Activated T-helper 1 cell treated with anti-CD3 and anti-CD28 coated beads, Interleukin-12 subunit alpha, Interleukin-12 subunit beta, Interleukin-2, Interleukin-4 antibody, amounts not matched to agents 30 ng/mL and 10 ng/mL and 1 ng/mL, durations not matched to agents 14 hours and 24 hours and 36 hours (primary cell): ENCODE measurements around the gene PPP1R1C. TPM values are rescaled to one million over a fixed set of nuclear protein-coding genes. Genes with fewer than 3 reads are reported as not detected.
"Not testable (repeated sequence)": the region's sequence is repeated elsewhere in the genome, so short reads cannot be mapped to it uniquely, and the experiment has no call there.

Source experiments
- DNase-seq: peaks from one replicate; pipeline ENCODE4 v3.0.0; 2021; ENCODE audit warnings: low spot score
- H3K27ac Mint-ChIP-seq: one replicate; pipeline ENCODE4 v1.8.0; 2021; ENCODE audit warnings: mild to moderate bottlenecking, mixed read lengths
- H3K27me3 Mint-ChIP-seq: one replicate; pipeline ENCODE4 v1.8.0; 2022; ENCODE audit warnings: mild to moderate bottlenecking, moderate library complexity, mixed read lengths; ENCODE audit not compliant: insufficient read depth
- H3K36me3 Mint-ChIP-seq: one replicate; pipeline ENCODE4 v1.8.0; 2021; ENCODE audit warnings: low read depth, mixed read lengths
- H3K4me1 Mint-ChIP-seq: one replicate; pipeline ENCODE4 v1.8.0; 2021; ENCODE audit warnings: low read depth, mixed read lengths
- H3K4me3 Mint-ChIP-seq: one replicate; pipeline ENCODE4 v1.8.0; 2021; ENCODE audit warnings: mild to moderate bottlenecking, moderate library complexity, mixed read lengths
- H3K9me3 Mint-ChIP-seq: one replicate; pipeline ENCODE4 v1.8.0; 2021; ENCODE audit warnings: mixed read lengths
- intact Hi-C: fragments of 100-400 bp; cut with micrococcal nuclease; formaldehyde crosslinking; loops from one replicate; pipeline ENCODE4 v1.15.1; 2024
- total RNA-seq: library from RNA; stranded (reverse); gene quantifications from 2 replicates; pipeline ENCODE4 v1.2.3, GENCODE V29; 2022

Gene PPP1R1C
- total RNA-seq, 1 donor from 2014 or later, result not detected

DNA sequence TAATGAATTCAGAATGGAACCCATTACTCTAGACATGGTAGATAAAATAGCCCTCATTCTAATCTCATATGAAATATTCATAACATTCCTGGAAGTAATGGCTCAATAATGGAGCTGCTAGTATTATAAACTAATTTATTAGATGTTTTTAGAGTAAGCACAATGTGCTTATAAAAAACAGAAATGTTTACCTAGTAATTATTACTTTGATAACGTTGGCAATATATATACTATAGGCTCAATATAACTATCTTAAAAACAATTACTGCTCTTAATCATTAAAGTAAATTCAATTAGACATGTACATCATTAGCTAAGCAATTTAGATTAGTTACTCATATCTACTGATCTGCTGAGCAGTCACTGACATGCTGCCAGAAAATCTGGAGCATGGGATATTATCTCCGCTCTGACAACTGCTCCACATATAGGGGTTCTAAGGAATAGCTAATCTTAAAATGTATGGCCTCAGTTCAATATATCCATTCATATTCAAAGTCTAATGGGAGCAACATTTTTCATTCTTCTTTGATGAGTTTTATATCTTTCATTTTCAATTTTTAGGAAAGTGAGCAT lies 19.4 kb downstream of the PPP1R1C start:
- intact Hi-C loops, result no loop called here
- H3K36me3 Mint-ChIP-seq, result no peaks in the 10 kb centered on the region
- no peak for DNase-seq
- no peak overlapping the region for H3K27ac Mint-ChIP-seq
- H3K27me3 Mint-ChIP-seq, result no peaks in the 10 kb centered on the region
- no peak overlapping the region for H3K4me3 Mint-ChIP-seq
- no peaks in the 10 kb centered on the region for H3K4me1 Mint-ChIP-seq
- H3K9me3 Mint-ChIP-seq, result no peaks in the 10 kb centered on the region

DNA sequence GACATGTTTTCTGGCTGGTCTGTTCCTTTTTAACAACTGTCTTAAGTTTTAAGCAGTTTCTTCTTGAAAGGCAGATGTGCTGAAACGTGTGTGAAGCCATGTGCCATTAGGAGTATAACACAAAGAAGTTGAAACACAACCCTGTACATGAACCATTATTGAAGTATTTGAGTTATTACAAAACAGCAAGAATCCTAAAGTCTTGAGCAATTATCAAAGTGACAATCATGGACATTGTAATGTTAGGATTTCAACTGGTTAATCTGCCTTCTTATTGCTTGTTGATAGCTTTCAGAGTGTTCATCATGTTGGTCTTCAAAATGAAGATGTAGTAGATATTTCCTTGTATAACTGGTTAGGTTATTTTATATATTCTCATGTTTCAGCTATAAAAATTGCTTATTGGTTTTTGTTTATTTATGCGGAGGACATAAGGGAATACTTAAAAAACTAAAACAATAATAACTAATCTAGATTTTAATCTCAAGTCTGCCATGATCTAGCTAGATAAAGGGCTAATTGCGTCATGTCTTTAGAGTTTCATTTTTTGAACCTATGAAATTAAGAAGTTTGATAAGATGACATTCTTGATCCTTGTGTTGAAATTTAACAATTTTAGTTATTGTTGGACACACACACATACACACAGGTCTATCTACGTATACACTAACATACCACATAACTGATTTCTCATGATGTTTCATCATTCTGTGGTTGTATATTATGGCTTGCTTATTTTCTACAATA lies 21.1 kb downstream of the PPP1R1C start:
- Mint-ChIP-seq H3K4me1 (no peaks in the 10 kb centered on the region), H3K36me3 (no peaks in the 10 kb centered on the region), H3K27me3 (no peaks in the 10 kb centered on the region), H3K4me3 (no peak overlapping the region), H3K9me3 (no peaks in the 10 kb centered on the region), H3K27ac (no peak overlapping the region)
- intact Hi-C loops, result no loop called here
- DNase-seq, result no peak

DNA sequence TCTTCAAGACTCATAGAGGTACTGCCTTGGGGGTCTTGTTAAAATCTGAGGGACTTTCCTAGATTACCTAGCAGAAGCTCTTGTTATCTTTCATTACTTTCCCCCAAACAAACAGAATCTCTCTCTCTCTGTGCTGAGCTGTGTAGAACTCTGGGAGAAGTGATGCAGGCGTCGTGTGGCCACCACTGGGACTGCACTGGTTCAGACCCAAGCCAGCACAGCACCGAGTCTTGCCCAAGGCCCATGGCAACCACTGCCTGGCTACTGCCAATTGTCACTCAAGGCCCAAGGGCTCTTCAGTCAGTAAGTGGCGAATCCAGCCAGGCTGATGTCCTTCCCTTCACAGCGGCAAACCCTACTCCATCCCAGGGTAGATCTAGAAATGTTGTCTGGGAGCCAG lies 28.6 kb downstream of the PPP1R1C start:
- no peaks in the 10 kb centered on the region for H3K4me1 Mint-ChIP-seq
- intact Hi-C loops, result no loop called here
- H3K36me3 Mint-ChIP-seq, result no peaks in the 10 kb centered on the region
- H3K27ac Mint-ChIP-seq, result no peak overlapping the region
- H3K9me3 Mint-ChIP-seq, result no peaks in the 10 kb centered on the region
- no peak for DNase-seq
- H3K4me3 Mint-ChIP-seq, result no peak overlapping the region
- no peaks in the 10 kb centered on the region for H3K27me3 Mint-ChIP-seq

DNA sequence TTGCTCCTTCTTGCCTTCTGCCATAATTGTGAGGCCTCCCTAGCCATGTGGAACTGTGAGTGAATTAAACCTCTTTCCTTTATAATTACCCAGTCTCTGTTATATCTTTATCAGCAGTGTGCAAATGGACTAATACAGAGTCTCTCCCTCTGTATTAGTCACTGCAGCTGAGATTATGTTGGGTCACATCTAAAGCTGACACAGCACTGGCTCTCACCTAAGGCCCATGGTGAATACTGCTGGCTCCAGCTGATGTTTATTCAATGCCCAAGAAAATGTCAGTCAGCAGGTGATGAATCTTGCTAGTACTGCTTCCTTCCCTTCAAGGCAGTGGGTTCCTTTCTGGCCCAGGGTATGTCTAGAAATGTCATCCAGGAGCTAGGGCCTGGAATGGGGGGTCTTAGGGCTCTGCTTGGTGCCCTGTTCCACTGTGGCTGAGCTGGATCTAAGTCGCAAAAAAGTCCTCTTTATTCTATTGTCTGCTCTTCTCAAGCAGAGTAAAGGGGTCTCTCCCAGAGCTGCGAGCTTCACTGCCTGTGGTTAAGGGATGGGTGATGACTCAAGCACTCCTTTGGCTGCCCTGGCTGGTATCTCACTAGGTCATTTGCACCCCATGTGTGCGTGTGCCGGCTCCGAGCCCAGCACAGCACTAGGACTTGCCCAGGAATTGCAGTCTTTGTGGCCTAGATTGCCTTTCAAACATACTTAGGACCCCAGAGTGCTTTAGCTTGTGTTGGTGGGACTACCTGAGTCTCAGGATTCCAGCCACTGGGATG lies 29.9 kb downstream of the PPP1R1C start:
- no peaks in the 10 kb centered on the region for H3K36me3 Mint-ChIP-seq
- no peak overlapping the region for H3K4me3 Mint-ChIP-seq
- H3K27me3 Mint-ChIP-seq, result no peaks in the 10 kb centered on the region
- no peaks in the 10 kb centered on the region for H3K4me1 Mint-ChIP-seq
- intact Hi-C loops, result no loop called here
- H3K27ac Mint-ChIP-seq, result no peak overlapping the region
- no peaks in the 10 kb centered on the region for H3K9me3 Mint-ChIP-seq
- DNase-seq, result no peak

DNA sequence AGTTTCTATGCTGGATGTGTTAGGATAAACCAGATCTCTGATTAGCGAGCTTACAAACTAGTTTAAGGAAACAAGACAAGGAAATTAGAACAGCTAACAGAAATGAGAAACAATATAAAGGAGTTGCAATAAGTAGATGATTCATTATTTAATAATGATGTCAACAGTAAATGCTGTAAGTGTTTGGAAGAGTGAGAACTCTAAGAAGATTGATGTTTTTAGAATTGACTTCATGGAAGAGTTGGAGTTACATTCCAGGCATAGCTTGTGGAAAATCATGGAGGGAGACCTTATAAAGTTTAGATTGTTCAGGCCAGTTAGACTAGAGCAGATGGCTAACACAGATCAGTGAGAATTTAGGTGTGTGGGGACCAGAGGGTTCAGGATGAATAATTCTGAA lies 32.6 kb downstream of the PPP1R1C start:
- intact Hi-C loops, result no loop called here
- no peak overlapping the region for H3K4me3 Mint-ChIP-seq
- H3K9me3 Mint-ChIP-seq, result peaks cover 8% of the 10 kb centered on the region
- no peak overlapping the region for H3K27ac Mint-ChIP-seq
- H3K4me1 Mint-ChIP-seq, result no peaks in the 10 kb centered on the region
- no peaks in the 10 kb centered on the region for H3K36me3 Mint-ChIP-seq
- no peaks in the 10 kb centered on the region for H3K27me3 Mint-ChIP-seq
- DNase-seq, result no peak

DNA sequence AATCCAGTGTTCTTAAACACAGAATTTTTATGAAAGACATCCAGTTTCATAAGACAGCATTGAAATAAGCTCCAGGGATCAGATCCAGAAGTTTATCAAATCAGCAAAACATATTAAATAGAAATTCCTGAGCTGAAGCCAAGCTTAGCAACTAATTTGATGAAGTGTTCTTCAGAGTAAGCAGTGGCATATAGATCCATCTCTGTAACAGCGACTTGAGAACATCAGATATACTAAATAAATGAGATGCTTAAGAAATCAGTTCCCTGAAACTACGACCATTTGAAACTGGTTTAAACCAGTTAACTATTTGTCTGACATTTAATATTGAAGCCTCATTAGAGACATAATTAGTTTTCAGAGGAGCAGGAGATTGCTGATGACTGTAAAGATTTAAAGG lies 34.1 kb downstream of the PPP1R1C start:
- no peaks in the 10 kb centered on the region for H3K36me3 Mint-ChIP-seq
- intact Hi-C loops, result no loop called here

DNA sequence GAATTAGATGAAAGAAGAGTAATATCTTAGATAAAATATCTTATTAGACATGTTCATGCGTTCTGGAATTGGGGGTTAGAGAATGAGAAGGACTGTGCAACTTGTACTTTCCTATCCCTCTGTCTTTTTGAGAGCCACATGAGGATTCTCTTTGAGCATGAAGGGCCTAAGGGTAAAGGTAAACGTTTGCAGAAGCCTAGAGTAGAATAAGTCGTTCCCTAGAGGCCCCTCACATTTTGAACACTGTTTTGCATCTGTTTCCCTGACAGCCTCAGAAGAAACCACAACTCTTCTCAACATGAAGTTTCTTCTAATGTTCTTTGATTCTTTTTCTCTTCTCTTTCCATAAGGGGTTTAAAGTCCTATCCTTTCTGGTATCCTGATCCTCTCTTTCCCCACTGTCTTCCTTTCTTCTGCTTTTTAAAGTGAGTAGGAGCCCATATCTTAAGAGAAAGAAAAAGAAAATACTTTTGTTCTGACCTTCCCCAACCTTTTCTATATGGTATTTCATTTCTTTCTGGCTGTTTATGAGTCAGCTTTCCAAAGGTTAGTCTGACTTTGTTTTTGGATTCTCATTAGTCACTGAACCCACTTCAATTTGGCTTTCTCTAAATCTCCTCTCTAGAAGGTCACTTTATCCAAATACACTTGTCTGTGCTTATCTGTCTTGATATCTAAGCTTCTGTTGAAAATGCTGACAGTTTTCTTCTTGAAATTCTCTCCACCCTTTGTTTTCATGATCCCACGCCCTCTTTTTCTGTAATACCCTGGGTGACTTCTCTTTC lies 34.8 kb downstream of the PPP1R1C start:
- no peak overlapping the region for H3K27ac Mint-ChIP-seq
- no peak for DNase-seq
- no peaks in the 10 kb centered on the region for H3K4me1 Mint-ChIP-seq
- no peak overlapping the region for H3K4me3 Mint-ChIP-seq
- intact Hi-C loops, result no loop called here
- H3K36me3 Mint-ChIP-seq, result no peaks in the 10 kb centered on the region
- H3K9me3 Mint-ChIP-seq, result peaks cover 9% of the 10 kb centered on the region
- H3K27me3 Mint-ChIP-seq, result no peaks in the 10 kb centered on the region

More for the DNA sequence above, 34.1 kb downstream of the PPP1R1C start:
- Mint-ChIP-seq H3K9me3 (peaks cover 9% of the 10 kb centered on the region), H3K4me3 (no peak overlapping the region), H3K27me3 (no peaks in the 10 kb centered on the region), H3K4me1 (no peaks in the 10 kb centered on the region), H3K27ac (no peak overlapping the region)
- no peak for DNase-seq

DNA sequence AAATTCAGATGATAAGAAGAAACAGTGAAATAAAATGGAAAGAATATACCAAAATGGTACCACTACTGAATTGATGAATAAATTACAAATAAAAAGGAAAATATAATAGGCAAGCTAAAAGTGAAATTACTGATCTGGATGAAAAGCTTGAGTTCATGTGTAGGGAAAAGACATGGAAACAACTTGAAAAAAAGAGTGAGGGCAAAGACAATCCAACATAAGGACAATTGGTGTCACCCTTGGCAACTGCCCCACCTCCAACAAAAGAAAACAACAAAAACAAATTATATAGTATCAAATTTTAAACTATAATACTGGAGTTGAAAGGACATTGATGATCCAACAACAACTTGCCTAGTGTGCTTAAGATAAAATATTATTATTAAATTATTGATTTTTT lies 37.6 kb downstream of the PPP1R1C start:
- Mint-ChIP-seq H3K36me3 (no peaks in the 10 kb centered on the region), H3K4me1 (no peaks in the 10 kb centered on the region), H3K4me3 (no peak overlapping the region), H3K27ac (no peak overlapping the region), H3K27me3 (no peaks in the 10 kb centered on the region), H3K9me3 (peaks cover 9% of the 10 kb centered on the region)
- intact Hi-C loops, result no loop called here
- DNase-seq, result no peak

DNA sequence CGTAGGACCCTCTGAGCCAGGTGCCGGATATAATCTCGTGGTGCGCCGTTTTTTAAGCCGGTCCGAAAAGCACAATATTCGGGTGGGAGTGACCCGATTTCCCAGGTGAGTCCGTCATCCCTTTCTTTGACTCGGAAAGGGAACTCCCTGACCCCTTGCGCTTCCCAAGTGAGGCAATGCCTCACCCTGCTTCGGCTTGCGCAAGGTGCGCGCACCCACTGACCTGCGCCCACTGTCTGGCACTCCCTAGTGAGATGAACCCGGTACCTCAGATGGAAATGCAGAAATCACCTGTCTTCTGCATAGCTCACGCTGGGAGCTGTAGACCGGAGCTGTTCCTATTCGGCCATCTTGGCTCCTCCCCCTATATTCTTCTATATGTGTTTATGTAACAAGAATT lies 45.2 kb downstream of the PPP1R1C start:
- H3K27ac Mint-ChIP-seq, H3K4me1 Mint-ChIP-seq, H3K36me3 Mint-ChIP-seq, intact Hi-C loops, H3K9me3 Mint-ChIP-seq, H3K27me3 Mint-ChIP-seq, DNase-seq, H3K4me3 Mint-ChIP-seq: not testable (repeated sequence)

DNA sequence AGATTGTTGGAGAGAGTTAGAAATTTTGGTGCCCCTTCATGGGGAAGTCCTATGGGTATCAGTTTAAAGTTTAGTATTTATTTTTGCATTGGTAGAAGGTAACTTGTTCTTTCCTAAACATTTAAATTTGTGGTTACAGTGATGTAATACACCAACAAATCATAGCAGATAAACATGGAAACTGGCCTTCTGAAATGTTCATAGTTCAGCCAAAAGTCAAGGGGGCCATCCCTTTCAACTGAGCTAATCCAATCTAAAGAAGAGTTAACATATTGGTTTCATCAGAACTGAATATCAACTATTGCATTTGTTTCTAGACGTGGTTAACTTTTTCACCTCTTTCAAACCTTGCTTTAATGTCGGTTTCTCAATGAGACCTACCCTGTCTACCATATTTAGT lies 46.3 kb downstream of the PPP1R1C start:
- H3K36me3 Mint-ChIP-seq, result no peaks in the 10 kb centered on the region
- no peak overlapping the region for H3K4me3 Mint-ChIP-seq
- no peaks in the 10 kb centered on the region for H3K27me3 Mint-ChIP-seq
- no peaks in the 10 kb centered on the region for H3K4me1 Mint-ChIP-seq
- no peaks in the 10 kb centered on the region for H3K9me3 Mint-ChIP-seq
- H3K27ac Mint-ChIP-seq, result no peak overlapping the region
- intact Hi-C loops, result no loop called here
- DNase-seq, result no peak

DNA sequence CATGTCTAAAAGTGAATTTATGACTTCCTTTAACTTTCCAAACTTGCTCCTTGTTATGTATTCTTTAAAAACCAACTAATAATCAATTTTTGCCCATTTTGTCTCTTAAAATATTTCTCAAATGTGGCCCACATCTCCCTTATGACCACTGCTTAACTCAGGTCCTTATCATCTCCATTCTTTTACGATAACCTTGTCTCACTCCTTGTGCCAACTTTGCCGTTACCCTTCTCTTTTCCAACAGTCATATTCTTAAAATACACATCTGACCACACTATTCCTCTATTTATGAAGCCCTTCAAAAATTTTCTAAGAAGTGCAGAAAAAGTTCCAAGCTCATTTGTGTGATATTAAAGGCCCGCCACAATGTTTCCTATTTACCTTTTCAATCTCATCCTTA lies 47.8 kb downstream of the PPP1R1C start:
- Mint-ChIP-seq H3K36me3 (no peaks in the 10 kb centered on the region), H3K4me3 (no peak overlapping the region), H3K27me3 (no peaks in the 10 kb centered on the region), H3K9me3 (no peaks in the 10 kb centered on the region), H3K4me1 (no peaks in the 10 kb centered on the region), H3K27ac (no peak overlapping the region)
- DNase-seq, result no peak
- intact Hi-C loops, result no loop called here

DNA sequence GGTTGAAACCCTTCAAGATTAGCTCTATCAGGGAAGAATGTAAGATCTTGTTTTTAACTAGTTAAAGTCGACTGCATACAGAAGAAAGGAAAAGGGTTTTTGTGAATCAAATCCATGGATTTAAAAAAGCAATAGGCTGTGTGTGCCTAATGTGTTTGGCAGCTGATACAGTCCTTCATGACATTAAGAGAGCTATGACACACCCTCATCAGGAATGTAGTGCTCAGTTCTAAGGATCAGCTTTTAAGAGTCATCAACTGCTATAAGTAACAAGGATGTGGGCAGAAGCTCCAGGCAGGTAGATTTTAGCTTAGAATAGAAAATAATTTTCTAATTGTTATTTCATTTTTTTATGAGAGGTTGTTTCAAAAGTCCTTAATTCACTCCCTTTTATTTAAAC lies 52.9 kb downstream of the PPP1R1C start:
- Mint-ChIP-seq H3K27me3 (no peaks in the 10 kb centered on the region), H3K27ac (no peak overlapping the region)
- intact Hi-C loops, result no loop called here

DNA sequence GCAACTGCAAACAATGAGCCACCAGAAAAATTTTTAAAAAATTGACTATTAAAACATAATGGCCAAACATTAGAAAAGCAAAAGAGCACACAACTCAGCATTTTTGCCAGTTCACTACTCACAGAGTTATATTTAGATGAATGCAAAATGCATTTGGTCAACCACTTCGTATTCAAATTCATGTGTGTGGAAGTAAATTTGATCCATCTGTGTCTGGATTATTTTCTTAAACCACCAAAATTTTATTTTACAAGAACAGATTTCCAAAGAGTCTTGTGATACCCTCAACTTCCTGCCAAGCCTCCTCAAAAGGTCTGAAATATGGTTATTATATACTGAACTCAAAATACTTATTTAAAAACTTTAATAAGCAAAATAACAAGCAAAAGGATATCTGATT lies 57.4 kb downstream of the PPP1R1C start:
- Mint-ChIP-seq H3K27ac (no peak overlapping the region), H3K4me1 (no peaks in the 10 kb centered on the region), H3K4me3 (no peak overlapping the region), H3K27me3 (peaks cover 3% of the 10 kb centered on the region), H3K9me3 (no peaks in the 10 kb centered on the region), H3K36me3 (no peaks in the 10 kb centered on the region)
- DNase-seq, result no peak
- intact Hi-C loops, result no loop called here

More for the DNA sequence above, 52.9 kb downstream of the PPP1R1C start:
- H3K4me3 Mint-ChIP-seq, result no peak overlapping the region
- H3K36me3 Mint-ChIP-seq, result no peaks in the 10 kb centered on the region
- no peak for DNase-seq
- no peaks in the 10 kb centered on the region for H3K4me1 Mint-ChIP-seq
- H3K9me3 Mint-ChIP-seq, result no peaks in the 10 kb centered on the region
